WTC11 (cell line): ENCODE results near the gene TFG. TPM values are rescaled to one million over a fixed set of nuclear protein-coding genes. Genes with fewer than 3 reads are reported as not detected.
"Not testable (repeated sequence)": the region's sequence is repeated elsewhere in the genome, so short reads cannot be mapped to it uniquely, and the experiment has no call there.

Experiments
- ATAC-seq: fragments of 200-7000 bp; cut with Tn5 transposase; 2 replicates; pipeline ENCODE4 v1.10.0; 2021; ENCODE audit warnings: mild to moderate bottlenecking, moderate library complexity
- CTCF ChIA-PET: fragments of 300-600 bp; sonication (Branson Sonifier 250); formaldehyde crosslinking; loops from one replicate; lab custom pipeline; 2021; ENCODE audit warnings: antibody characterized with exemption; lab: Charles Lee
- POLR2A ChIA-PET: fragments of 350-600 bp; sonication (Branson Sonifier 250); formaldehyde crosslinking; loops from one replicate; lab custom pipeline; 2021; ENCODE audit warnings: antibody characterized with exemption; lab: Charles Lee
- DNase-seq: peaks from one replicate; pipeline ENCODE4 v3.0.0; 2021; ENCODE audit warnings: low spot score
- H3K27ac Mint-ChIP-seq: 2 replicates; pipeline ENCODE4 v1.8.0; 2021; ENCODE audit warnings: mixed read lengths
- H3K27me3 Mint-ChIP-seq: 2 replicates; pipeline ENCODE4 v1.8.0; 2021; ENCODE audit warnings: low read depth, mild to moderate bottlenecking, moderate library complexity, mixed read lengths
- H3K36me3 Mint-ChIP-seq: 2 replicates; pipeline ENCODE4 v1.8.0; 2021; ENCODE audit warnings: mixed read lengths
- H3K4me1 Mint-ChIP-seq: 2 replicates; pipeline ENCODE4 v1.8.0; 2022; ENCODE audit warnings: mixed read lengths
- H3K4me3 Mint-ChIP-seq: 2 replicates; pipeline ENCODE4 v1.8.0; 2021; ENCODE audit warnings: mild to moderate bottlenecking, moderate library complexity, mixed read lengths
- H3K9me3 Mint-ChIP-seq: 2 replicates; pipeline ENCODE4 v1.8.0; 2021; ENCODE audit warnings: mixed read lengths
- ATF1 ChIP-seq: sonication (generic); formaldehyde crosslinking; IDR thresholded peaks from 2 replicates; pipeline ENCODE4 v1.8.1; 2023; ENCODE audit warnings: mild to moderate bottlenecking, moderate library complexity, missing genetic modification reagents
- CBFB ChIP-seq: sonication (generic); formaldehyde crosslinking; IDR thresholded peaks from 2 replicates; pipeline ENCODE4 v1.8.1; 2022; ENCODE audit warnings: mild to moderate bottlenecking, low read depth, missing genetic modification reagents
- GTF2I ChIP-seq: fragments of 250-450 bp; sonication (Bioruptor Pico); conservative IDR thresholded peaks from 2 replicates; pipeline ENCODE4 v1.4.0; 2021; ENCODE audit warnings: mild to moderate bottlenecking
- IRF2 ChIP-seq: sonication (generic); formaldehyde crosslinking; IDR thresholded peaks from 2 replicates; pipeline ENCODE4 v1.8.0; 2022; ENCODE audit warnings: low read depth, missing genetic modification reagents, borderline replicate concordance
- JUN ChIP-seq: sonication (generic); formaldehyde crosslinking; IDR thresholded peaks from 2 replicates; pipeline ENCODE4 v1.8.0; 2023; ENCODE audit warnings: mild to moderate bottlenecking, missing genetic modification reagents
- KAT7 ChIP-seq: sonication (generic); formaldehyde crosslinking; IDR thresholded peaks from 2 replicates; pipeline ENCODE4 v1.8.1; 2023; ENCODE audit warnings: missing genetic modification reagents, mild to moderate bottlenecking, borderline replicate concordance
- NFATC4 ChIP-seq: fragments of 250-450 bp; sonication (Bioruptor Pico); IDR thresholded peaks from 2 replicates; pipeline ENCODE4 v1.9.0; 2021; ENCODE audit warnings: mild to moderate bottlenecking
- NFYB ChIP-seq: sonication (generic); formaldehyde crosslinking; conservative IDR thresholded peaks from 2 replicates; pipeline ENCODE4 v1.8.0; 2022; ENCODE audit warnings: low read depth, missing genetic modification reagents
- NR3C1 ChIP-seq: sonication (generic); formaldehyde crosslinking; conservative IDR thresholded peaks from 2 replicates; pipeline ENCODE4 v1.8.1; 2023; ENCODE audit warnings: low read depth, mild to moderate bottlenecking, missing genetic modification reagents
- PREB ChIP-seq: sonication (generic); formaldehyde crosslinking; IDR thresholded peaks from 2 replicates; pipeline ENCODE4 v1.8.1; 2022; ENCODE audit warnings: mild to moderate bottlenecking, missing genetic modification reagents, moderate library complexity, borderline replicate concordance
- SP1 ChIP-seq: sonication (generic); formaldehyde crosslinking; conservative IDR thresholded peaks from 2 replicates; pipeline ENCODE4 v1.8.1; 2022; ENCODE audit warnings: missing genetic modification reagents
- TEAD1 ChIP-seq: sonication (generic); formaldehyde crosslinking; IDR thresholded peaks from 2 replicates; pipeline ENCODE4 v1.8.0; 2022; ENCODE audit warnings: mild to moderate bottlenecking, missing genetic modification reagents
- TP53 ChIP-seq: sonication (generic); formaldehyde crosslinking; IDR thresholded peaks from 2 replicates; pipeline ENCODE4 v1.8.1; 2023; ENCODE audit warnings: mild to moderate bottlenecking, missing genetic modification reagents
- ZNF425 ChIP-seq: fragments of 250-450 bp; sonication (Bioruptor Pico); conservative IDR thresholded peaks from 2 replicates; pipeline ENCODE4 v1.9.0; 2021; ENCODE audit warnings: mild to moderate bottlenecking
- ZNF532 ChIP-seq: fragments of 250-450 bp; sonication (Bioruptor Pico); IDR thresholded peaks from 2 replicates; pipeline ENCODE4 v1.9.0; 2021; ENCODE audit warnings: mild to moderate bottlenecking, borderline replicate concordance
- total RNA-seq: library from RNA; stranded (reverse); gene quantifications from 3 replicates; pipeline ENCODE4 v1.2.3, GENCODE V29; 2021
- TF ChIP-seq, protein P1 (sequence below): sonication (generic); formaldehyde crosslinking; IDR thresholded peaks from 2 replicates; pipeline ENCODE4 v1.8.1; 2022; ENCODE audit warnings: mild to moderate bottlenecking, moderate library complexity, missing genetic modification reagents
- TF ChIP-seq, protein P2 (sequence below): sonication (generic); formaldehyde crosslinking; IDR thresholded peaks from 2 replicates; pipeline ENCODE4 v1.8.1; 2023; ENCODE audit warnings: mild to moderate bottlenecking, missing genetic modification reagents, moderate library complexity
- TF ChIP-seq, protein P3 (sequence below): sonication (generic); formaldehyde crosslinking; IDR thresholded peaks from 2 replicates; pipeline ENCODE4 v1.8.1; 2023; ENCODE audit warnings: mild to moderate bottlenecking, missing genetic modification reagents, borderline replicate concordance

The TFG gene
- total RNA-seq, 1 experiment from 2014 or later = 64.9 TPM

DNA sequence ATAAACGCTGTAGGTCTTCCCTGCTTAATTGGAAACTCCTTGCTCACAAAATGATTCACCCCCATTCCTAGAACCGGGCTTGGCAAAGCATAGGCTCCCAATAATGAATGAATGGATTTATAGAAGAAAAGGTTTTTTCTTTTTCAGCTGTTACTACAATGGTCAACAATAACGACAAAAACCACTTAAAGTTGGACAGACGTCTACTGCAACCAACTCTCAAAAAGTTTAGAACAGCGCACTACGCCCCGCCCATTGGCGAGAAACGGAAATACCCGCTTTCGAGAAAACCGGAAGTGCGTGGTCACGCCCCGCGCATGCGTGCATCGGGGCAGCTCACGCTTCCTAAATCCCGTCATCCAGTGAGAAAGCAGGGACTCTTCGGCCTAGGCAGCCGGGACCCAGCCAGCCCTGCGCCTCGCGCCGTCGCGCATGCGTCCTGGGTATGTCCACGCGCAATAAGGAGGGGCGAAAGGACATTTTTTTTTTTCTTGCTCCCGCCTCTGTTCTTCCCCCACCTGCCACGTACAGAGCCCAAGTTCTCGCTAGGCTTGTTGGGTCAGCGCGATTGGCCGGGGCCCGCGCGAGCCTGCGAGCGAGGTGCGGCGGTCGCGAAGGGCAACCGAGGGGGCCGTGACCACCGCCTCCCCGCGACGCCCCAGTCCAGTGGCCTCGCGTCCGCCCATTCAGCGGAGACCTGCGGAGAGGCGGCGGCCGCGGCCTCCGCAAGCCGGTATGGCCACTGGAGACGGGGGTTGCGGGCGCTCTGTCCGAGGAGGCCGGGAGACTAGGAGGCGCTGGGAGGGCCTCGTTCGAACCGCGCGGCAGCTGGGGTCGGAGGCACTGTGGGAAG lies at the start of gene TFG (continued):
- TF ChIP-seq ZNF532 (CRISPR knock-in tag) (no peak), SP1 (CRISPR knock-in tag) (peak; percentile 70; the same call in 1 of the 2 replicates), JUN (no peak), TP53 (no peak), NFYB (CRISPR knock-in tag) (0 out of 2 replicates have a peak, but pooled peaks have one; percentile 26), CBFB (CRISPR knock-in tag) (no peak), KAT7 (peak; percentile 38; the same call in 1 of the 2 replicates), NR3C1 (CRISPR knock-in tag) (no peak), NFATC4 (CRISPR knock-in tag) (no peak), GTF2I (CRISPR knock-in tag) (no peak), PREB (CRISPR knock-in tag) (no peak), TEAD1 (CRISPR knock-in tag) (no peak; the same call in none of the 2 replicates), ZNF425 (CRISPR knock-in tag) (no peak), IRF2 (CRISPR knock-in tag) (no peak), ATF1 (CRISPR knock-in tag) (no peak)
- TF ChIP-seq, protein P1, sequence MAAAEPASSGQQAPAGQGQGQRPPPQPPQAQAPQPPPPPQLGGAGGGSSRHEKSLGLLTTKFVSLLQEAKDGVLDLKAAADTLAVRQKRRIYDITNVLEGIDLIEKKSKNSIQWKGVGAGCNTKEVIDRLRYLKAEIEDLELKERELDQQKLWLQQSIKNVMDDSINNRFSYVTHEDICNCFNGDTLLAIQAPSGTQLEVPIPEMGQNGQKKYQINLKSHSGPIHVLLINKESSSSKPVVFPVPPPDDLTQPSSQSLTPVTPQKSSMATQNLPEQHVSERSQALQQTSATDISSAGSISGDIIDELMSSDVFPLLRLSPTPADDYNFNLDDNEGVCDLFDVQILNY (CRISPR knock-in tag) = no peak
- TF ChIP-seq, protein P2, sequence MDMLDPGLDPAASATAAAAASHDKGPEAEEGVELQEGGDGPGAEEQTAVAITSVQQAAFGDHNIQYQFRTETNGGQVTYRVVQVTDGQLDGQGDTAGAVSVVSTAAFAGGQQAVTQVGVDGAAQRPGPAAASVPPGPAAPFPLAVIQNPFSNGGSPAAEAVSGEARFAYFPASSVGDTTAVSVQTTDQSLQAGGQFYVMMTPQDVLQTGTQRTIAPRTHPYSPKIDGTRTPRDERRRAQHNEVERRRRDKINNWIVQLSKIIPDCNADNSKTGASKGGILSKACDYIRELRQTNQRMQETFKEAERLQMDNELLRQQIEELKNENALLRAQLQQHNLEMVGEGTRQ (CRISPR knock-in tag) = no peak; the same call in 1 of the 2 replicates
- TF ChIP-seq, protein P3, sequence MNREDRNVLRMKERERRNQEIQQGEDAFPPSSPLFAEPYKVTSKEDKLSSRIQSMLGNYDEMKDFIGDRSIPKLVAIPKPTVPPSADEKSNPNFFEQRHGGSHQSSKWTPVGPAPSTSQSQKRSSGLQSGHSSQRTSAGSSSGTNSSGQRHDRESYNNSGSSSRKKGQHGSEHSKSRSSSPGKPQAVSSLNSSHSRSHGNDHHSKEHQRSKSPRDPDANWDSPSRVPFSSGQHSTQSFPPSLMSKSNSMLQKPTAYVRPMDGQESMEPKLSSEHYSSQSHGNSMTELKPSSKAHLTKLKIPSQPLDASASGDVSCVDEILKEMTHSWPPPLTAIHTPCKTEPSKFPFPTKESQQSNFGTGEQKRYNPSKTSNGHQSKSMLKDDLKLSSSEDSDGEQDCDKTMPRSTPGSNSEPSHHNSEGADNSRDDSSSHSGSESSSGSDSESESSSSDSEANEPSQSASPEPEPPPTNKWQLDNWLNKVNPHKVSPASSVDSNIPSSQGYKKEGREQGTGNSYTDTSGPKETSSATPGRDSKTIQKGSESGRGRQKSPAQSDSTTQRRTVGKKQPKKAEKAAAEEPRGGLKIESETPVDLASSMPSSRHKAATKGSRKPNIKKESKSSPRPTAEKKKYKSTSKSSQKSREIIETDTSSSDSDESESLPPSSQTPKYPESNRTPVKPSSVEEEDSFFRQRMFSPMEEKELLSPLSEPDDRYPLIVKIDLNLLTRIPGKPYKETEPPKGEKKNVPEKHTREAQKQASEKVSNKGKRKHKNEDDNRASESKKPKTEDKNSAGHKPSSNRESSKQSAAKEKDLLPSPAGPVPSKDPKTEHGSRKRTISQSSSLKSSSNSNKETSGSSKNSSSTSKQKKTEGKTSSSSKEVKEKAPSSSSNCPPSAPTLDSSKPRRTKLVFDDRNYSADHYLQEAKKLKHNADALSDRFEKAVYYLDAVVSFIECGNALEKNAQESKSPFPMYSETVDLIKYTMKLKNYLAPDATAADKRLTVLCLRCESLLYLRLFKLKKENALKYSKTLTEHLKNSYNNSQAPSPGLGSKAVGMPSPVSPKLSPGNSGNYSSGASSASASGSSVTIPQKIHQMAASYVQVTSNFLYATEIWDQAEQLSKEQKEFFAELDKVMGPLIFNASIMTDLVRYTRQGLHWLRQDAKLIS (CRISPR knock-in tag) = peak; percentile 48; the same call in 1 of the 2 replicates

- peaks cover 19% of the 10 kb centered on the region for H3K4me1 Mint-ChIP-seq
- H3K27ac Mint-ChIP-seq, DNase-seq, H3K36me3 Mint-ChIP-seq, H3K4me3 Mint-ChIP-seq, H3K27me3 Mint-ChIP-seq, H3K9me3 Mint-ChIP-seq, ATAC-seq, CTCF ChIA-PET: not testable (repeated sequence)
- POLR2A ChIA-PET = interaction anchor here (0.6 kb wide), 1 partner anchor 142 kb away, joined by 3 read pairs; no protein-coding TSS in a partner anchor
These were observed 48.0 kb upstream of the TFG start for GRCh38 chr3:100661294-100661693.
